ENCODE data around the gene ELF5. TPM values are rescaled to one million over a fixed set of nuclear protein-coding genes. Genes with fewer than 3 reads are reported as not detected.

Gene ELF5
- total RNA-seq, result not detected

GRCh38 chr11:34513682-34514449, at the start of gene ELF5:
ELF5 (minus strand) TSS chr11:34513794; CDS start chr11:34505749, 8,045 bp downstream.
- TF ChIP-seq CTCF (IDR thresholded peaks at IDR 0.05), result no peak
- Histone ChIP-seq H3K27me3 (no peaks in the 10 kb centered on the region), H3K4me3 (no peak within 1 kb of the TSS)

GRCh38 chr11:34562976-34563375, 49.4 kb upstream of the ELF5 start:
- H3K4me3 ChIP-seq, result no peak overlapping the region
- no peaks in the 10 kb centered on the region for H3K9me3 ChIP-seq
- no peak for TF ChIP-seq CTCF (IDR thresholded peaks at IDR 0.05)
- no peak for DNase-seq (ENCODE audit: low spot score)
- H3K4me1 ChIP-seq, result no peaks in the 10 kb centered on the region
- H3K36me3 ChIP-seq, result no peaks in the 10 kb centered on the region
- no peak overlapping the region for H3K27ac ChIP-seq
- no peaks in the 10 kb centered on the region for H3K27me3 ChIP-seq

More at GRCh38 chr11:34513682-34514449, at the start of gene ELF5:
- H3K27ac ChIP-seq, result no peak within 1 kb of the TSS
- H3K36me3 ChIP-seq, result no peaks in the 10 kb centered on the region
- no peaks in the 10 kb centered on the region for H3K9me3 ChIP-seq
- H3K4me1 ChIP-seq, result no peaks in the 10 kb centered on the region
- DNase-seq (ENCODE audit: low spot score), result no peak

- Histone ChIP-seq H3K27ac (no peak overlapping the region), H3K9me3 (no peaks in the 10 kb centered on the region), H3K4me3 (no peak overlapping the region), H3K27me3 (no peaks in the 10 kb centered on the region), H3K4me1 (no peaks in the 10 kb centered on the region), H3K36me3 (no peaks in the 10 kb centered on the region)
- no peak for TF ChIP-seq CTCF (IDR thresholded peaks at IDR 0.05)
- no peak for DNase-seq (ENCODE audit: low spot score)
These were observed 46.9 kb upstream of the ELF5 start for GRCh38 chr11:34560511-34560910.

GRCh38 chr11:34558673-34559072, 45.1 kb upstream of the ELF5 start:
- Histone ChIP-seq H3K4me3 (no peak overlapping the region), H3K27ac (no peak overlapping the region), H3K36me3 (no peaks in the 10 kb centered on the region), H3K27me3 (no peaks in the 10 kb centered on the region), H3K4me1 (no peaks in the 10 kb centered on the region), H3K9me3 (no peaks in the 10 kb centered on the region)
- DNase-seq (ENCODE audit: low spot score), result no peak
- no peak for TF ChIP-seq CTCF (IDR thresholded peaks at IDR 0.05)

GRCh38 chr11:34558211-34558610, 44.6 kb upstream of the ELF5 start:
- H3K4me1 ChIP-seq, result no peaks in the 10 kb centered on the region
- no peaks in the 10 kb centered on the region for H3K27me3 ChIP-seq
- no peak for DNase-seq (ENCODE audit: low spot score)
- TF ChIP-seq CTCF (IDR thresholded peaks at IDR 0.05), result no peak
- no peaks in the 10 kb centered on the region for H3K36me3 ChIP-seq
- H3K27ac ChIP-seq, result no peak overlapping the region
- H3K4me3 ChIP-seq, result no peak overlapping the region
- no peaks in the 10 kb centered on the region for H3K9me3 ChIP-seq

- no peaks in the 10 kb centered on the region for H3K36me3 ChIP-seq
- no peaks in the 10 kb centered on the region for H3K9me3 ChIP-seq
- no peak overlapping the region for H3K27ac ChIP-seq
- no peak for TF ChIP-seq CTCF (IDR thresholded peaks at IDR 0.05)
- no peaks in the 10 kb centered on the region for H3K27me3 ChIP-seq
- H3K4me3 ChIP-seq, result no peak overlapping the region
- no peaks in the 10 kb centered on the region for H3K4me1 ChIP-seq
- DNase-seq (ENCODE audit: low spot score), result no peak
These were observed 38.7 kb upstream of the ELF5 start for GRCh38 chr11:34552270-34552669.
